Non-pigmented ciliary epithelial cell (primary cell): ENCODE measurements around the gene FAM124A.

Experiments used
- DNase-seq: peaks from one replicate; pipeline ENCODE4 v3.0.0-alpha.2; 2010; ENCODE audit warnings: low read depth

FAM124A gene

GRCh38 chr13:51308781-51309180, 86.6 kb downstream of the FAM124A start:
- no peak for DNase-seq

GRCh38 chr13:51311231-51311630, 89.0 kb downstream of the FAM124A start:
- no peak for DNase-seq

GRCh38 chr13:51311957-51312520, 89.8 kb downstream of the FAM124A start:
- no peak for DNase-seq

GRCh38 chr13:51313619-51314018, 91.4 kb downstream of the FAM124A start:
- no peak for DNase-seq

GRCh38 chr13:51317262-51317661, 95.1 kb downstream of the FAM124A start:
- DNase-seq: no peak

GRCh38 chr13:51318015-51318414, 95.8 kb downstream of the FAM124A start:
- DNase-seq: no peak

GRCh38 chr13:51318876-51319275, 96.7 kb downstream of the FAM124A start:
- DNase-seq: no peak

- no peak for DNase-seq
Observed at GRCh38 chr13:51321836-51322235, 99.6 kb downstream of the FAM124A start.

- DNase-seq: no peak
Observed at GRCh38 chr13:51322826-51323225, 100.6 kb downstream of the FAM124A start.

- no peak for DNase-seq
Observed at GRCh38 chr13:51323824-51324511, 101.8 kb downstream of the FAM124A start.

- DNase-seq: no peak
Observed at GRCh38 chr13:51324714-51325420, 102.7 kb downstream of the FAM124A start.

GRCh38 chr13:51325837-51326236, 103.6 kb downstream of the FAM124A start:
- DNase-seq: no peak

GRCh38 chr13:51326777-51327176, 104.6 kb downstream of the FAM124A start:
- no peak for DNase-seq

GRCh38 chr13:51327961-51328360, 105.8 kb downstream of the FAM124A start:
- DNase-seq: no peak

GRCh38 chr13:51328488-51328887, 106.3 kb downstream of the FAM124A start:
- no peak for DNase-seq

GRCh38 chr13:51329606-51330005, 107.4 kb downstream of the FAM124A start:
- DNase-seq: no peak

GRCh38 chr13:51330791-51331190, 108.6 kb downstream of the FAM124A start:
- DNase-seq: no peak

GRCh38 chr13:51331354-51331861, 109.2 kb downstream of the FAM124A start:
- DNase-seq: no peak

GRCh38 chr13:51332566-51333361, 110.6 kb downstream of the FAM124A start:
- DNase-seq: no peak

- DNase-seq: no peak
Observed at GRCh38 chr13:51333421-51333820, 111.2 kb downstream of the FAM124A start.

- DNase-seq: no peak
Observed at GRCh38 chr13:51333826-51334225, 111.6 kb downstream of the FAM124A start.
